Colon (tissue), 2 donors: ENCODE data around the gene SMARCD1.

ENCODE experiments used
- FAIRE-seq: peaks from 2 replicates; lab custom pipeline; 2012; peaks lifted over from hg19 to GRCh38; lab: Jason Lieb, UNC
- donor health status: control.
- donor health status: control.

SMARCD1 gene

DNA sequence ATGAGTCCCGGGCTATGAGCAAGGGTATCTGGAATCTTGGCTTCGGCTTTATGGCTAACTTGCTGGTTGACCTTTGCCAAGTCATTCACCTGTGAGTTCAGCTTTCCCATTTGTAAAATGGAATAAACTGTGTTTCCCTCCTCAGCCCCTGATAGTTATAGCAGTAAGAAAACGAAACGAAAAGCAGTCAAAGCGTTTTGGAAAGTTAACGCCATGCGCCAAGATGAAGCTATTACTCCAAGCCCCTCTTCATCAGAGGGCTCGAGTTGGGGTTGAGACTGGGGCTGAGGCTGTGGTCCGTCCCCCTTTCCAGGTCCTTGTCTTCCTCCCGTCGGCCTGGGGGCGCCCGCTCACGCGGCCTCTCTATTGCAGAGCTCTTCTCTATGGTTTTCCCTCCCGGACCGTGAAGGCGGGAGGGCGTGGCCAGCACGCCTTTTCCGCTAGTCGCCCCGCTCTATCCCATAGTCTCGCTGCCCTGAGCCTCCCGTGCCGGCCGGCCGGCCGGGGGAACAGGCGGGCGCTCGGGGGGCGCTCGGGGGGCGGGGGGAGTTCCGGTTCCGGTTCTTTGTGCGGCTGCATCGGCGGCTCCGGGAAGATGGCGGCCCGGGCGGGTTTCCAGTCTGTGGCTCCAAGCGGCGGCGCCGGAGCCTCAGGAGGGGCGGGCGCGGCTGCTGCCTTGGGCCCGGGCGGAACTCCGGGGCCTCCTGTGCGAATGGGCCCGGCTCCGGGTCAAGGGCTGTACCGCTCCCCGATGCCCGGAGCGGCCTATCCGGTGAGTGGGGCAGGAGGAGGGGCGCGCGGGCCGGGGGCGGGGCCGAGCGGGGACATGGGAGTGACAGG is at the start of gene SMARCD1:
Gene SMARCD1, plus strand, starts transcription at position 568 of the 840 bp plus-strand sequence. Its CDS starts 28 bp downstream, at position 596.
- no peak for FAIRE-seq

DNA sequence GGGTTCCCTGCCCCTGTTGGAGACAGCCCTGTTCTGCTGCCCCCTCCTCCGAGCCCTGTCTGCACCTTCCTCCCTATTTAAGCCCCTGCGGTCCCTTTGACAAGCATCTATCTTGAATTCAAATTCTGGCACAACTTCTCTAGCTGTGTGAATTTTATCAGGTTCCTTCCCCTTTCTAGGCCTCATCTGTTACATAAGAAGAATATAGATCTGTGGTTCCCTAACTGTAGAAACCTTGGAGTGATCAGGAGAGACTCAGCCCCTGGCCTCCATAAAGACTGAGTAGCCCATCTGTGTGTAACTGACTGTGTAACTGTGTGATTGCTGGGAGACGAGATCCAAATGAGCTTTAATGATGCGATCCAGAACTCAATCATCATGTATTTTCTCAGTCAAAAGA is 46.8 kb upstream of the SMARCD1 start:
- no peak for FAIRE-seq

DNA sequence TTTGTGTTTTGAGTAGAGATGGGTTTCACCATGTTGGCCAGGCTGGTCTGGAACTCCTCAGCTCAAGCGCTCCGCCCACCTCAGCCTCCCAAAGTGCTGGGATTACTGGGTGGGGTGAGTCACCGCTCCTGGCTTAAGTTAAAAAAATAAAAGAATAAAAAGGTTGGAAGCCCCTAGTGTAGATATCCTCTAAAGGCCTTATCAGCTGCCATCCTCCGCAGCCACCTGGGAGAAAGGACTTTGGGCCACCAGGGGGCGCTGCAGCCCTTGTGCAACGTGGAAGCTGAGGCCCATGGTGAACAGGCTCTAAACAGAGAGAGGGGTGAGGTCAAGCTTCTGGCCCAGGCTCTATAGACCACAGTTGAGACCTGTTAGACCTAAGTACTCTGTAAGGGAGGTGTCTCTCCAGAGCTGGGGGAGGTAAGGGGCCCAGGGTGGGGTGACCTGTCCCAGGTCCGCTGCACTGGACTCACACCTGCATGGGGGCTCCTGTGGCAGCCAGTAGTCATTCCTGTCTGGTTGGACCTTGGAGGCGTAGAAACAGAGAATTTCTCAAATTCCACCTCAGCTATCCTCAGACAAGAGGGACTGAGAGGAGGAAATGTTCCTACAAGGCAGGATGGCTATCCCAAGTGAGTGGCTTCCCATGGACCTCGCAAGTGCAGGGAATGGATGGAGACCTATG is 45.8 kb upstream of the SMARCD1 start:
- FAIRE-seq, result no peak

DNA sequence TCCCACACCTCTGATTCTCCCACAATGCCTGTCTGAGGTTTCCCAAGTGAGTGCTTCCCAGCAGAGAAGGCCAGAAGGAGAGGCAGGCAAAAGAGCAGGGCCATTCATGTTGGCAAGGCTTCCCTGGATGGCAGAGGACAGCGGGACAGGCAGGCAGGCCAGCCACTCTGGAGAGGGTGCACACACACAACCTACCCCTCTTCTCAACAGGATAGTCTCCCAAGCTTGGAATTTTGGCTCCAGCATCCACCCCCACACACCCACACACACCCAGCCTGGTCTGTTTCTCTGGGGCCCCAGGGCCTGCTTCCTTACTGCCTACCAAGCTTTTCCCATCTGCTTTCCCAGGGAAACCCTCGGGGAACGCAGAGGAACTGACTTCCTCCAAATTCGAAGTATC is 44.5 kb upstream of the SMARCD1 start:
- no peak for FAIRE-seq

DNA sequence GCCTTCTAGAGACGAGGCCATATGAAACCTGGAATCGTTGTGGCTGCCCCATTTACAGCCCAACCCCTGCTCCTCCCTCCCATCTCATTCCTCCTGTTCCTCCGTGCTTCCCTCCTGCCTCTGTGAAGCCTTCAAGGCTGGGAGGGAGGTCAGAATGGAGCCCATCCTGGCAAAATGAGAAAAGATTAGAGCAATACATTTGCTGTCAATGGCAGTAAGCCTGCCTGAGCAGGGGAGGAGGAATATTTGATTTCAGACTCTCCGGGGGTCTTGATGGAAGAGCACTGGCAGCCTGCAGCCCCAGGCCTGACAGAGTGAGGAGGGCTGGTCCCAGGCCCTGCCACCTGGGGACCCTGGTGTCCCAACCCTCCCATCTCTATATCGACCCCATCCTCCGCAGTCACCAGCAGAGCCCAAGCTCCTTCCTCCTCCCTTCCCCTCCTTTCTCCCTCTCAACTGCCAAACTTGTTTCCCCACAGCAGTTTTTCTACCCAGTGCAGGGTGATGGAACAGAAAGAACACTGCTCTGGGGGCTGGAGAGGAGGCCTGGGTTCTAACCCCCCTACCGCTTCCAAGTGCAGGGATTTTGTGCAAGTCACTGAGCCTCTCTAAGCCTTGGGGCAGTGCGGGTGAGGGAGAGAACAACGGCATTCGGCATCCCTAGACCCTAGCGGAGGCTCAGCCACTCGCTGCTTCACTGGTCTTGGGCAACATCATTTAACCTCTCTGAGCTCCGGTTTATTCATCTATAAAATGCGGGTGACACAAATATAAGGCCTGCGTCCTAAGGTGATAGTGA is 43.9 kb upstream of the SMARCD1 start:
- no peak for FAIRE-seq

DNA sequence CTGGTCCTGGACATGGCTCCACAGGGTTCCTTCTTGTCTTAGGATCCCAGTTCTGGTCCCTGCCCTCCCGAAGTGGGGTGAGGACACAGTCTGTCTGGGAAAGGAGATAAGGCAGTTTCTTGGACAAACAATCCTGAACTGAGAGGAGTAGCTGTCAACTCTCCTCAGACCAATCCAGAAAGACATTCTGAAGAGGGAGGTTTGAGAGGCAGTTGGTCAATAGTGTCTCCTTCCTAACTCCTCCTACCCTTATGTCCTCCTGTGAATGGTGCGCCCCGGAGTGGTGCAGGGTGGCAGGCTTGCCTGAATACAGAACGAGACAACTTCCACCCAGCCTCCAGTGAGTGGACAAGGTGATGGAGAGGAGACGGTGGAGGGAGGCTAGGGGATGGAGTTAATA is 43.2 kb upstream of the SMARCD1 start:
- FAIRE-seq, result no peak

DNA sequence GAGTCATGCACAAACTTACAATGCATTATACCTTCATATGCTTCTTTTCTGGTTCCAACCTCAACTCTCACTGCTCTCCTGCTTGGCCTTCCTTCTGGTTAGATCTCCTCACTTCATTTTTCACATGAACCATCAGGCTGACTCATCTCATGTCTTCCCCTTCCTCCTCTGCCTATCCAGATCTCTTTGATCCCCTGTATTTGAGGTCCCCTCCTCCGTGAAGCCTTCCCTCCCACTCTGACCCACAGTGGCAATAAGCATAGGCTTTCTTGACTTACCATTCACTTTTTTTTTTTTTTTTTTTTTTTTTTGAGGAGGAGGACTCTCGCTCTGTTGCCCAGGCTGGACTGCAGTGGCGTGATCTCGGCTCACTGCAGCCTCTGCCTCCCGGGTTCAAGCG is 42.4 kb upstream of the SMARCD1 start:
- no peak for FAIRE-seq

DNA sequence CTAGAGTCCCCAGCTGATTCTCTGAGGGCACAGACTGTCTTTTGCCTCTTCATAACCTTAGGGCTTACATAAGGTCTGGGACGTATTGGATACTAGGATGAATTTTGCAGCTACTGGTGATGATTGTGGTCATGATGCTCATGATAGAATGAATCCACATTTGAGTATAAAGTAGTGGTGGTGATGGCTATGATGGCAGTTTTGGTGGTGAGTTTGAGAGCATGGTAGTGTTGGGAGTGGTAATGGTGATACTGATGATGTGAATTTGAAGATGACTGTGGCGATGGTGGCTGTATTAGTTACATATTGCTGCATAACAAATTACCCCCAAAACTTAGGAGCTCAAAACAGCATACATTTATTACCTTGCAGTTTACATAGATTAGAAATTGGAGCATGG is 41.8 kb upstream of the SMARCD1 start:
- no peak for FAIRE-seq

DNA sequence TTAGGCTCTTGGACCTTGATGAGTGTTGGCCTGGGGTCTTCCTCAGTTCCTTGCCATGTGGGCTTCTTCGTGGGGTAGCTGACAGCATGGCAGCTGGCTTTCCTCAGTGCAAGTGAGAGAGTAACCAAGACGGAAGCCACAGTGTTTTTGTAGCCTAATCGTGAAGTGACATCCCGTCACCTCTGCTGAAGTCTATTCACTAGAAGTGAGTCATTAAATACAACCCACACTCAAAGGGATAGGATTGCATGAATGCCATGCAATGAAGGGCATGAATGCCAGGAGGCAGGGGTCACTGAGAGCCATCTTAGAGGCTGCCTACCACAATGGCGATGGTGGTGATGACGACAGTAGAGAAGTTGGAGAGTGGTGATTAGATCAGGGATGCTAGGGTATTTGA is 41.3 kb upstream of the SMARCD1 start:
- no peak for FAIRE-seq

DNA sequence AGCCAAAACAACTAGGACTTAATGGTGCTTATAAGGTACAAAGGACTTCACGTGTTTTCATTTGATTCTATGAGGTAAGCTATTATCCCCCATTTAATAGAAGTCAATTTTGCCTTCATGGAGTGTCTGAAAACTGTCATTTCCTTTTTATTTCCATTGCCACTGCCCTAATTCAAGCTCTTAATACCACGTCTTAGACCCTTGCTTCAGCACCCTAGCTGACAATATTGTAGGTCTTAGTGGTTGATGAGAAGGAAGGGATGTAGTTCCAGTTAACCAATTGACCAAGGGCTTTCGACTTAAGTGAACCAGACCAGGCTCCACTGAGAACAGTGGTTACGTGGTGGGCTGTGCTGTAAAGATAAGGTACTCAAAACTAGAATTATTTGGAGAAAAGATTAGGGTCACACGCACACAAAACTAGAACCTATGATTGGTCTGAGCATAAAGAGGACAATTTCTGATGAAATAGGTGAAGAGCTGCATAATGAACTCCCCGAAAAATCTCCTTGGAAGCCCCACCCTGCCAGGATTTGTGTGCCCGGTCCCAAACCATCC is 37.4 kb upstream of the SMARCD1 start:
- no peak for FAIRE-seq

DNA sequence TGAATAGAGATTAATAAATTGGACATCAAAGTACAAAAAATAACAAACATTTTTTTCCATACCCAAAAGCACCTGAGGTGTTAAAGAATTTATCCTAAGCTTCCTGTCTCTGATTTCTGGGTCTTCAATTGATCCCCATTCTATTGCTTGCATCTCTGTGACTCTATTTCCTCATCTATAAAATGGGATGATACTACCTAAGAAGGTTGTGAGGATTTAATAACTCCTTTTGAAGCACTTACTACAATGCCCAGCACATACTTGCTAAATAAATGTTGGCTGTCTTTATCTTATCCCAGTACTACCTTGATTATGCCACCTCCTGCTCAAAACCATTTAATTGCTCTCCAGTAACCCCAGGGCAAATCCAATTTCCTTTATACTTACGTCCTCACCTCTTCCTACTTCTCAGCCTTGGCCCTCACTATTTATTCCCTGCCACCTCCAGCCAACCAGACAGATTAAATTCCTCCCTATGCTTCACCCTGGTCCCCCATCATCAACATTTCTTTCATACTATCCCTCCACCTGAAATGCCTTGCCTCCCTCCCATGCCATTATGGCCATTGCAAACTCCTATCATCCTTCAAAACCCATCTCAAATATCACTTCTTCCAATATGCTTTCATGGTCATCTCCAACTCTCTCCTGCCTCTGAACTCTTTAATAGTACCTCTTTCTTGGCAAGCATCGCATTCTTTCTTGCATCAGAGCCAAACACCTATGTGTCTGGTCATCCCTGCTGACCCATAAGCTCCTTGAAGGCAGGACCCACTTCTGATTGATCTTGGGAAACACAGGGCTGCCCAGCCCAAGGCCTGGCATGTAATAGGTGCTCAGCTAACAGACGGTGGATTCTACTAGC is 35.7 kb upstream of the SMARCD1 start:
- no peak for FAIRE-seq

DNA sequence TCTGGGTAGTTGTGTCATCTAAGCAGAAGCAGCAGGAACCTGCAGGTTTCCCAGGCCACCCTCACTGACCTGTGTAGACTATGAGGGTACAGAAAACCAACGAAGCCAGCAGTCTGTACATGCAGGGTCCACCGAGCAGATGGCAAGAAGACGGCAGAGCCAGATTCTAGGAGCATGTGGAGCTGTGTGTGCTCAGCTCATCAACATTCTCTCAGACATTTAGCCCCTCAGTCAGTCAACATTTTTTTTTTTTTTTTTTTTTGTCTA is 35.1 kb upstream of the SMARCD1 start:
- FAIRE-seq, result no peak

DNA sequence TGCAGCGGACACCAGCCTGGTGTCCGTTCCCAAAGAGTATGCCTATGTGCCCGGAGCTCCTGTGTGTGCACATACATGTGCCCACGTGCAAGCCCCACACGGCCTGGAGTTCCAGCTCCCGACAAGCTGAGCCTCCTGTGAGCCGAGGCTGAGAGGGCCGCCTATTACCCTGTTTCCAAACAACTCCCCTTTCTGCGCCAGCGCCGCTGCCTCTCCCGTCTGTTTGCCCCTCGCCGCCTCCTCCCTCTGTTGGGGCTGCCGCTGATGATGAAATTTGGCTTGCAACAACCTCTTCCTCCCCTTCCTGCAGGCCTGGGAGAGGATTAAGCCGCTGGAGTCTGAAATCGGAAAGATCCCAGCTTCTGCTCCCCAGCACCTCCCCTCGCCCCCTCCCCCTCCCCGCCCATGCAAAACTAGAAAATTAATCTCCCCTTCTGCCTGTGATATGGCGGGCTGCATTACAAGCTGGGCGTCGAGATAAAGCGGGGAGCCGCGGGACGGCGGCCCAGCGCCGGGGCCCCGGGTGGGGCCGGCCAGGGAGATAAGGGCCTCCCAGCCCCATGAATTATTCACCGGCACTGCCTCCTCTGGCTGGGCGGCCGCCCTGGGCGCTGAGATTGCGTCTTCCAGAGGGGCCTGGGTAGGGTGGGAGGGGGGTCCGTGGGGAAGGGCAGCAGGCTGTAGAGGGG is 34.6 kb upstream of the SMARCD1 start:
- FAIRE-seq, result no peak

DNA sequence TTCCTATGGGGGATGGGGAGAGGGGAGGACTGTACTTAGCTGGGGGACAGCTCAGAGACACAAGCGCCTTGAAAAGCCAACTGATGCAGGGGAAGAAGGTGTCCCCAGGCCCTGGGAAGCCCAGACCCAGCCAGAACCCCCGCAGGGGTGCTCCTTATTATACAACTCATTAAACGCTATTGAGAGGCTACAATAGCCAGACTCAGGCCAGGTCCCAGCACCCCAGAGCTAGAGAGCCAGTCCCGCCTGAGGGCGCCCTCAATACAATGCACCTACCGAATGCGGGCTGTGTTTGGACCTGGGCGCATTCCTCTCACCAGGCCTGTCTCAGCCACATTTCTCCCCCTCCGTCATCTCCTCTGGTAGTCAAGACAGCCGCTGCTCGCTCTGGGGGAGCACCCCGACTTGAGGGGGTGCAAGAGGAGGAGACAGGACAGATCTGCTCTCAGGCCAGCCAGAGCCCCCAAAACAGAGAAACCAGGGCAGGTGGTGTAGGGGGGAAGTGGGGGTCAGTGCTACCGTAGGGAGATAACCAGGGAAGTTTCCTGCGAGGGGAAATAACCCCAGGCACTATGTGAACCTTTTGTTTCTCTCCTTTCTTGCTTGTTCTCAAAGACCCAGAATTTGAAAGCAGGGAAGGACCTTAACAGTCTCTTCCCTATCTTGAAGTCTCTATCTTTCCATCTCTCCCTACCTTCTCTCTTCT is 33.9 kb upstream of the SMARCD1 start:
- no peak for FAIRE-seq

DNA sequence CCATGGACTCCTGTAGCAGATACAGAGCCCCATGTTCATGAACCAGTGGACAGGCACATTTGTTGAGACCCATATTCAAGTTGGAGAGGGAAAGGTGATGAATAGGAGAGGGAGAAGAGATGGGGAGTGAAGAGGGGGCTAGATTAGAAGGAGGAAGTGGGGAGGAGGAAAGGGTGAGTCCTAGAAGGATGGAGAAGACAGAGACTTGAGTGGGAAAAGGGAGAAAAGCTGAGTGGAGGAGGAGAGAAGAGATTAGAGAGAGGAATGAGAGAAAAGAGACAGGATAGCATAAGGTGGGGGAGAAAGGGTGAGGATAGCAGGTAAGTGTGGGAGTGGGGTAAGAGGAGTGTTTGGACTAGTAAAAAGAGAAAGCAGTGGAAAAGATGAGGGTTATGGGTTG is 32.6 kb upstream of the SMARCD1 start:
- FAIRE-seq, result no peak

DNA sequence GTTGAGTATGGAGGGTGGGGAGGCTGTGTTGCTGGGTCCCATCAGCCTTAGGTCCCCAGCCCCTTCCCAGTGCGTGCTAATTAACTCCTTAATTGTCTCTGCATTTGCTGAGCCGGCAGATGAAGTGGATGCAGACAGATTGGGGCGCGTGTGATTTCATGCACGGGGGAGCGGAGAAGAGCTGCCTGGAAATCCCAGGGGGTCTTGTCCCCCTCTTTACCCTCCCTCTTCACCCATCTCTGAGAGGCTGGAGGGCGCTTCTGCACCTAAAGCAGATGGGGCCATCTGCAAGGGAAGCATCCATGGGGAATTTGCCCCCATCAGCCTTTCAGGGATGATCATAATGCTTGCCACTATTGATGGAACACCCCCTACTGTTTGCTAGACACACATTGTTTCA is 32.2 kb upstream of the SMARCD1 start:
- no peak for FAIRE-seq

DNA sequence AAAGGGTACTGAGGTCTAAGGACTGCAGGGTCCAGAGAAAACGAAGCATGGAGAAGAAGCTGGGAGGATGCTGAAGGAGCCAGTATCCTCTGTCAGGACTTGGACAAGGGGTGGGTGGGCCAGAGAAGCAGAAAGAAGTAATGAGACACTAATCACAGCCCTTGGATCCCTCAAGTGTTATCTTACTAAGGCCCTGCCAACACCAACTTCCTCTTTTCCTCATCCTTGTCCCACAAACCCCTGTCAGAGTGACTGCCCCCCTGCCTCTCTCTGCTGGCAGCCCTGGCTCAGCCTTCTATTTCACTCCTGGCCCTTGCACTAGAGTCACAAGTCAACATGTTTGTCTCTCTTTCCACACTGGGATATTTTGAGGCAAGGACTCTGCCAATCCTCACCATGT is 31.6 kb upstream of the SMARCD1 start:
- no peak for FAIRE-seq

DNA sequence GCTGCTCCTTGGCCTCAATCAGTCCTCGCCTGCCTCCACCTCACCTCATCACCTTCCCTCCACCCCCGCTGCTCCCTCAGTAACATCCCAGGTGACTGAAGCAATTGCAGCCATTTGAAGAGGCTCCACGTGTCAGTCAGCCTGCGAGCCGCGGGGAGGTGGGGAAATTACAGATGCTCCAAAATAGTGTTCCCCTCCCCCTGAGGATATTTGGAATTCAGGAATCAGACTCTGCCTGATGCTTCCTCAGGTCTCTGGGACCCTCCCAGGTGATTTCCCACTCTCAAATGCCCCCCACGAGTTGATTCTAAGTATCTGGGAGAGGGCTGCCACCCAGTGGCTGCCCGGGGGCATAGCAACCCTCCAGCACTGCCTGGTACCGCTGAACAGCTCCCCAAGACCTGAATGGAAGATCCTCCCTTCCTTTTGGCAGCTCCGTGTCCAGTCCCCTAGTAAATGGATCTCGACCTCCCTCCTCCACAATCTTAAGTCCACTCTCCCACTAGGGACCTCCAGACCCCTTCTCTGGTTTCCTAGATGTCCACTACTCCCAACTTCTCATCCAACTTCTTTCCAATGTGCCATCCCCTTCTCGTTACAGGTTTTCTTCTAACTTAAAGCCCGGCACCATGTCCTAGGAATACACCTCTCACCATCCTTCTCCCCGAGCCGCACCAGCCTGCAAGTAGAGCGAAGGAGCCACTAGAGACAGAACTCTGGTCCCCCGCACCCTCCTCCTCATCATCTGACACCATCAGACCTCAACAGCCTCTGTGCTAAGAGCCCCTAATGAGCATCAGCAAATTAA is 29.1 kb upstream of the SMARCD1 start:
- no peak for FAIRE-seq

DNA sequence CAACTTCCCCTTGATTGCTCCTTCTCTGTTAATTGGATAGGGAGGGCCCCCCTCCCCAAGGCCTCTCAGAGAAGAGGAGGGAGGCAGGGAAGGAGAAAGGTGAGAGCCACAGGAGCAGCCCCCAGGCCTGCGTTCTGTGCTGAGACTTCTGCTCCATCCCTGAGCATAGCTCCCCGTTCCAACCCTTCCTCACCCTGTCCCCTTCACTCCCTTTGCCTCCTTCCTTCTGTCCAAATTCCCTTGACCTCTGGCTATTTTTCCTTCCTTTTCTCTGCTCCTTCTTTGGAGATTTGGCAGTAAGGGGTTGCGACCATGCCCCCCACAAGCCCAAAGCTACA is 28.5 kb upstream of the SMARCD1 start:
- FAIRE-seq, result no peak
